HEK293 (cell line): Measurements from ENCODE around the gene MYOM1.

Experiments
- BCL11A ChIP-seq: fragments of 450-650 bp; formaldehyde crosslinking; IDR thresholded peaks from 2 replicates; pipeline ENCODE4 v1.5.1; 2016; ENCODE audit warnings: low read depth, missing biosample characterization, missing genetic modification characterization
- CTCF ChIP-seq: fragments of 450-650 bp; formaldehyde crosslinking; IDR thresholded peaks from 2 replicates; pipeline ENCODE4 v1.5.1; 2016; ENCODE audit warnings: missing biosample characterization, missing genetic modification characterization
- PRDM1 ChIP-seq: fragments of 450-650 bp; formaldehyde crosslinking; IDR thresholded peaks from 2 replicates; pipeline ENCODE4; 2016; ENCODE audit warnings: missing biosample characterization, missing genetic modification characterization
- ZNF24 ChIP-seq: fragments of 450-650 bp; formaldehyde crosslinking; IDR thresholded peaks from 2 replicates; pipeline ENCODE4 v1.5.1; 2016; ENCODE audit warnings: missing biosample characterization, missing genetic modification characterization
- ZNF274 ChIP-seq, 2 experiments: fragments of 200-500 bp in 1 of 2; fragments of 450-650 bp in 1 of 2; sonication (Bioruptor generic) in 1 of 2; formaldehyde crosslinking in 1 of 2; IDR thresholded peaks; 2 replicates each; pipeline versions ENCODE4 v1.5.1 to v1.6.1; 2014 to 2016; ENCODE audit warnings: borderline replicate concordance in 1 of 2, inconsistent platforms in 1 of 2, low read length in 1 of 2, missing biosample characterization in 1 of 2, missing genetic modification characterization in 1 of 2
- TF ChIP-seq, protein P1 (sequence below): fragments of 450-650 bp; formaldehyde crosslinking; IDR thresholded peaks from 2 replicates; pipeline ENCODE4 v1.5.1; 2016; ENCODE audit warnings: missing biosample characterization, missing genetic modification characterization
- TF ChIP-seq, protein P2 (sequence below): fragments of 450-650 bp; formaldehyde crosslinking; IDR thresholded peaks from 2 replicates; pipeline ENCODE4 v1.5.1; 2016; ENCODE audit warnings: missing biosample characterization, missing genetic modification characterization
- TF ChIP-seq, protein P3 (sequence below): fragments of 450-650 bp; formaldehyde crosslinking; conservative IDR thresholded peaks from 2 replicates; pipeline ENCODE4 v1.5.1; 2016; ENCODE audit warnings: low read depth, missing biosample characterization, missing genetic modification characterization
- TF ChIP-seq, protein P4 (sequence below): fragments of 450-650 bp; IDR thresholded peaks from 2 replicates; pipeline ENCODE4 v1.5.1; 2018; ENCODE audit warnings: missing biosample characterization, missing genetic modification characterization
- TF ChIP-seq, protein P5 (sequence below): fragments of 450-650 bp; formaldehyde crosslinking; IDR thresholded peaks from 2 replicates; pipeline ENCODE4 v1.5.1; 2016; ENCODE audit warnings: missing biosample characterization, missing genetic modification characterization

DNA sequence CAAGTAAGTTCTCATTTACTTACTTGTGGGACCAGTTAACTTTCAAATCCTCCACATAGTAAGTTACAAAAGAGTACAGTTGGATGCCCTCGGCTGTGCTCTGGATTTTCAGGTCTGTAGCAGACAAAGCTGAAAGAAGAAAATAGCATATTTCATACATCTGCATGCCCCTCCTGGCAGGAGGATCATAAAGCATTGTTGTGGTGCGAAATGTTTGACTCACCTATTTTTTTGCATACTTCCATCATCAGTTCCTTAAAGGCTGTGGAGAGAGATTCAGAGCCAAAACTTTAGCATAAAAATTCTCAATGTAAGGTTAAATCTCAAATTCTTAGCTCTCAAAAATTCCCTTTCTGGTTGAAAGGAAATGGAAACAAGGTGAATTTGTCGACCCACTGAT lies 136.0 kb downstream of the MYOM1 start:
- TF ChIP-seq, protein P1, sequence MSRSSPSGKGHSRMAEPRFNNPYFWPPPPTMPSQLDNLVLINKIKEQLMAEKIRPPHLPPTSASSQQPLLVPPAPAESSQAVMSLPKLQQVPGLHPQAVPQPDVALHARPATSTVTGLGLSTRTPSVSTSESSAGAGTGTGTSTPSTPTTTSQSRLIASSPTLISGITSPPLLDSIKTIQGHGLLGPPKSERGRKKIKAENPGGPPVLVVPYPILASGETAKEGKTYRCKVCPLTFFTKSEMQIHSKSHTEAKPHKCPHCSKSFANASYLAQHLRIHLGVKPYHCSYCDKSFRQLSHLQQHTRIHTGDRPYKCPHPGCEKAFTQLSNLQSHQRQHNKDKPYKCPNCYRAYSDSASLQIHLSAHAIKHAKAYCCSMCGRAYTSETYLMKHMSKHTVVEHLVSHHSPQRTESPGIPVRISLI (tag by site-specific recombination) = no peak
- TF ChIP-seq, protein P2, sequence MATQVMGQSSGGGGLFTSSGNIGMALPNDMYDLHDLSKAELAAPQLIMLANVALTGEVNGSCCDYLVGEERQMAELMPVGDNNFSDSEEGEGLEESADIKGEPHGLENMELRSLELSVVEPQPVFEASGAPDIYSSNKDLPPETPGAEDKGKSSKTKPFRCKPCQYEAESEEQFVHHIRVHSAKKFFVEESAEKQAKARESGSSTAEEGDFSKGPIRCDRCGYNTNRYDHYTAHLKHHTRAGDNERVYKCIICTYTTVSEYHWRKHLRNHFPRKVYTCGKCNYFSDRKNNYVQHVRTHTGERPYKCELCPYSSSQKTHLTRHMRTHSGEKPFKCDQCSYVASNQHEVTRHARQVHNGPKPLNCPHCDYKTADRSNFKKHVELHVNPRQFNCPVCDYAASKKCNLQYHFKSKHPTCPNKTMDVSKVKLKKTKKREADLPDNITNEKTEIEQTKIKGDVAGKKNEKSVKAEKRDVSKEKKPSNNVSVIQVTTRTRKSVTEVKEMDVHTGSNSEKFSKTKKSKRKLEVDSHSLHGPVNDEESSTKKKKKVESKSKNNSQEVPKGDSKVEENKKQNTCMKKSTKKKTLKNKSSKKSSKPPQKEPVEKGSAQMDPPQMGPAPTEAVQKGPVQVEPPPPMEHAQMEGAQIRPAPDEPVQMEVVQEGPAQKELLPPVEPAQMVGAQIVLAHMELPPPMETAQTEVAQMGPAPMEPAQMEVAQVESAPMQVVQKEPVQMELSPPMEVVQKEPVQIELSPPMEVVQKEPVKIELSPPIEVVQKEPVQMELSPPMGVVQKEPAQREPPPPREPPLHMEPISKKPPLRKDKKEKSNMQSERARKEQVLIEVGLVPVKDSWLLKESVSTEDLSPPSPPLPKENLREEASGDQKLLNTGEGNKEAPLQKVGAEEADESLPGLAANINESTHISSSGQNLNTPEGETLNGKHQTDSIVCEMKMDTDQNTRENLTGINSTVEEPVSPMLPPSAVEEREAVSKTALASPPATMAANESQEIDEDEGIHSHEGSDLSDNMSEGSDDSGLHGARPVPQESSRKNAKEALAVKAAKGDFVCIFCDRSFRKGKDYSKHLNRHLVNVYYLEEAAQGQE (tag by site-specific recombination) = no peak
- TF ChIP-seq, protein P3, sequence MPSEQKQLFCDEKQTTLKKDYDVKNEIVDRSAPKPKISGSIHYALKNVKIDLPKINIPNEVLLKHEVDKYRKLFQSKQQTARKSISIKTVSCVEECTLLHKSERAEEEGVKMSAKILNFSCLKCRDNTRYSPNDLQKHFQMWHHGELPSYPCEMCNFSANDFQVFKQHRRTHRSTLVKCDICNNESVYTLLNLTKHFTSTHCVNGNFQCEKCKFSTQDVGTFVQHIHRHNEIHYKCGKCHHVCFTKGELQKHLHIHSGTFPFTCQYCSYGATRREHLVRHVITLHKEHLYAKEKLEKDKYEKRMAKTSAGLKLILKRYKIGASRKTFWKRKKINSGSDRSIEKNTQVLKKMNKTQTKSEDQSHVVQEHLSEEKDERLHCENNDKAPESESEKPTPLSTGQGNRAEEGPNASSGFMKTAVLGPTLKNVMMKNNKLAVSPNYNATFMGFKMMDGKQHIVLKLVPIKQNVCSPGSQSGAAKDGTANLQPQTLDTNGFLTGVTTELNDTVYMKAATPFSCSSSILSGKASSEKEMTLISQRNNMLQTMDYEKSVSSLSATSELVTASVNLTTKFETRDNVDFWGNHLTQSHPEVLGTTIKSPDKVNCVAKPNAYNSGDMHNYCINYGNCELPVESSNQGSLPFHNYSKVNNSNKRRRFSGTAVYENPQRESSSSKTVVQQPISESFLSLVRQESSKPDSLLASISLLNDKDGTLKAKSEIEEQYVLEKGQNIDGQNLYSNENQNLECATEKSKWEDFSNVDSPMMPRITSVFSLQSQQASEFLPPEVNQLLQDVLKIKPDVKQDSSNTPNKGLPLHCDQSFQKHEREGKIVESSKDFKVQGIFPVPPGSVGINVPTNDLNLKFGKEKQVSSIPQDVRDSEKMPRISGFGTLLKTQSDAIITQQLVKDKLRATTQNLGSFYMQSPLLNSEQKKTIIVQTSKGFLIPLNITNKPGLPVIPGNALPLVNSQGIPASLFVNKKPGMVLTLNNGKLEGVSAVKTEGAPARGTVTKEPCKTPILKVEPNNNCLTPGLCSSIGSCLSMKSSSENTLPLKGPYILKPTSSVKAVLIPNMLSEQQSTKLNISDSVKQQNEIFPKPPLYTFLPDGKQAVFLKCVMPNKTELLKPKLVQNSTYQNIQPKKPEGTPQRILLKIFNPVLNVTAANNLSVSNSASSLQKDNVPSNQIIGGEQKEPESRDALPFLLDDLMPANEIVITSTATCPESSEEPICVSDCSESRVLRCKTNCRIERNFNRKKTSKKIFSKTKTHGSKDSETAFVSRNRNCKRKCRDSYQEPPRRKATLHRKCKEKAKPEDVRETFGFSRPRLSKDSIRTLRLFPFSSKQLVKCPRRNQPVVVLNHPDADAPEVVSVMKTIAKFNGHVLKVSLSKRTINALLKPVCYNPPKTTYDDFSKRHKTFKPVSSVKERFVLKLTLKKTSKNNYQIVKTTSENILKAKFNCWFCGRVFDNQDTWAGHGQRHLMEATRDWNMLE (tag by site-specific recombination) = no peak
- TF ChIP-seq CTCF (tag by site-specific recombination) = no peak
- TF ChIP-seq, protein P4, sequence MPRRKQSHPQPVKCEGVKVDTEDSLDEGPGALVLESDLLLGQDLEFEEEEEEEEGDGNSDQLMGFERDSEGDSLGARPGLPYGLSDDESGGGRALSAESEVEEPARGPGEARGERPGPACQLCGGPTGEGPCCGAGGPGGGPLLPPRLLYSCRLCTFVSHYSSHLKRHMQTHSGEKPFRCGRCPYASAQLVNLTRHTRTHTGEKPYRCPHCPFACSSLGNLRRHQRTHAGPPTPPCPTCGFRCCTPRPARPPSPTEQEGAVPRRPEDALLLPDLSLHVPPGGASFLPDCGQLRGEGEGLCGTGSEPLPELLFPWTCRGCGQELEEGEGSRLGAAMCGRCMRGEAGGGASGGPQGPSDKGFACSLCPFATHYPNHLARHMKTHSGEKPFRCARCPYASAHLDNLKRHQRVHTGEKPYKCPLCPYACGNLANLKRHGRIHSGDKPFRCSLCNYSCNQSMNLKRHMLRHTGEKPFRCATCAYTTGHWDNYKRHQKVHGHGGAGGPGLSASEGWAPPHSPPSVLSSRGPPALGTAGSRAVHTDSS (tag by site-specific recombination) = no peak
- TF ChIP-seq BCL11A (tag by site-specific recombination) = no peak
- no peak for TF ChIP-seq ZNF24 (tag by site-specific recombination)
- no peak for TF ChIP-seq PRDM1 (tag by site-specific recombination)
- TF ChIP-seq ZNF274 (IDR thresholded peaks at IDR 0.05; ENCODE audit: low read length) = no peak
- no peak for TF ChIP-seq ZNF274 (tag by site-specific recombination; IDR thresholded peaks at IDR 0.05; ENCODE audit: borderline replicate concordance)
- TF ChIP-seq, protein P5, sequence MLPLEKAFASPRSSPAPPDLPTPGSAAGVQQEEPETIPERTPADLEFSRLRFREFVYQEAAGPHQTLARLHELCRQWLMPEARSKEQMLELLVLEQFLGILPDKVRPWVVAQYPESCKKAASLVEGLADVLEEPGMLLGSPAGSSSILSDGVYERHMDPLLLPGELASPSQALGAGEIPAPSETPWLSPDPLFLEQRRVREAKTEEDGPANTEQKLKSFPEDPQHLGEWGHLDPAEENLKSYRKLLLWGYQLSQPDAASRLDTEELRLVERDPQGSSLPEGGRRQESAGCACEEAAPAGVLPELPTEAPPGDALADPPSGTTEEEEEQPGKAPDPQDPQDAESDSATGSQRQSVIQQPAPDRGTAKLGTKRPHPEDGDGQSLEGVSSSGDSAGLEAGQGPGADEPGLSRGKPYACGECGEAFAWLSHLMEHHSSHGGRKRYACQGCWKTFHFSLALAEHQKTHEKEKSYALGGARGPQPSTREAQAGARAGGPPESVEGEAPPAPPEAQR (tag by site-specific recombination) = no peak
